HCT116 (cell line): ENCODE measurements around the gene SNX15.

Experiments used
- CEBPB ChIP-seq: IDR thresholded peaks from 2 replicates; pipeline ENCODE4 v1.6.1; 2012; ENCODE audit warnings: low read depth
- CTCF ChIP-seq, 3 experiments: fragments of 200-600 bp in 1 of 3; sonication (generic) in 1 of 3; IDR thresholded peaks in 2 of 3; conservative IDR thresholded peaks in 1 of 3; 2 replicates each; pipeline ENCODE4 v1.5.1; 2012 to 2017; ENCODE audit warnings: low read depth in 2 of 3, low read length in 2 of 3, antibody characterized with exemption in 1 of 3, borderline replicate concordance in 1 of 3, control low read depth in 1 of 3, mild to moderate bottlenecking in 1 of 3, mixed read lengths in 1 of 3, mixed run types in 1 of 3, moderate library complexity in 1 of 3; ENCODE audit not compliant: insufficient read depth in 1 of 3
- EZH2 ChIP-seq: fragments of 200-600 bp; sonication (generic); IDR thresholded peaks from 2 replicates; pipeline ENCODE4 v1.6.1; 2017; ENCODE audit warnings: antibody characterized with exemption, mixed run types
- EZH2phosphoT487 ChIP-seq: fragments of 200-600 bp; IDR thresholded peaks from 2 replicates; pipeline ENCODE4 v1.6.1; 2018; ENCODE audit warnings: antibody characterized with exemption, borderline replicate concordance
- JUND ChIP-seq: IDR thresholded peaks from 2 replicates; pipeline ENCODE4 v1.6.1; 2012
- POLR2A ChIP-seq: IDR thresholded peaks from 2 replicates; pipeline ENCODE4 v1.7.0; 2011; ENCODE audit warnings: borderline replicate concordance; ENCODE audit not compliant: insufficient read depth, insufficient read length; ENCODE audit errors: extremely low read depth
- POLR2AphosphoS5 ChIP-seq: IDR thresholded peaks from 2 replicates; pipeline ENCODE4 v1.6.1; 2011; ENCODE audit warnings: mild to moderate bottlenecking, low read depth, low read length, moderate library complexity
- SP1 ChIP-seq: IDR thresholded peaks from 2 replicates; pipeline ENCODE4 v1.6.1; 2012; ENCODE audit warnings: low read depth
- SRF ChIP-seq: IDR thresholded peaks from 2 replicates; pipeline ENCODE4 v1.6.1; 2012; ENCODE audit warnings: low read depth
- YY1 ChIP-seq: IDR thresholded peaks from 2 replicates; pipeline ENCODE4 v1.6.1; 2011; ENCODE audit warnings: low read length, low read depth, moderate library complexity, mild to moderate bottlenecking; ENCODE audit not compliant: insufficient replicate concordance; ENCODE audit errors: extremely low read depth
- ZNF274 ChIP-seq: fragments of 200-500 bp; sonication (Bioruptor generic); IDR thresholded peaks from 2 replicates; pipeline ENCODE4 v1.6.1; 2014; ENCODE audit warnings: mild to moderate bottlenecking, low read depth, low read length, inconsistent platforms
- TF ChIP-seq, protein P1 (sequence below): IDR thresholded peaks from 2 replicates; pipeline ENCODE4 v1.6.1; 2012
- TF ChIP-seq, protein P2 (sequence below): IDR thresholded peaks from 2 replicates; pipeline ENCODE4 v1.6.1; 2012; ENCODE audit warnings: low read depth

DNA sequence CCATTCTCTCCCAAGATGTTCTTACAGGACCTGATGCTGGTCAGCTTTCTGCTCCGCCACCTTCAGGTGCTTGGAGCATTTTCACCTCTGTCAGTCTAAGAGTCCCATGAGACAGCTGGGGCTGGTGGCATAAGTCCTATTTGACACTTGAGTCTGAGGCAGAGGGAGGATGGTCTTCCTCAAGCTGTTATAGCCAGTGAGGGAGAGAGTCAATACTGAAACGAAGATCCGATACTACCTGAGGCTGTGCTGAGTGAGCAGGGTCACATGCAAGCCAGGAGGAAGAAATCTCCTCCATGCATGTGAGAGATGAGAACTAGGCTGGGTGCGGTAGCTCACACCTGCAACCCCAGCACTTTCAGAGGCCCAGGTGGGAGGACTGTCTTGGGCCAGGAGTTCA is 62.4 kb downstream of the SNX15 start:
- TF ChIP-seq CTCF (IDR thresholded peaks at IDR 0.05 in 2 of 3, conservative IDR thresholded peaks at IDR 0.05 in 1 of 3; ENCODE audit: borderline replicate concordance in 1 of 3, insufficient read depth in 1 of 3, low read depth in 2 of 3, low read length in 2 of 3) (no peak; a peak in 1 of 6 replicates), SRF (no peak), EZH2 (no peak), CEBPB (no peak), YY1 (no peak), SP1 (no peak), POLR2AphosphoS5 (no peak), ZNF274 (no peak), JUND (no peak), EZH2phosphoT487 (no peak), POLR2A (no peak)
- TF ChIP-seq, protein P1, sequence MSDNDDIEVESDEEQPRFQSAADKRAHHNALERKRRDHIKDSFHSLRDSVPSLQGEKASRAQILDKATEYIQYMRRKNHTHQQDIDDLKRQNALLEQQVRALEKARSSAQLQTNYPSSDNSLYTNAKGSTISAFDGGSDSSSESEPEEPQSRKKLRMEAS, result no peak
- TF ChIP-seq, protein P2, sequence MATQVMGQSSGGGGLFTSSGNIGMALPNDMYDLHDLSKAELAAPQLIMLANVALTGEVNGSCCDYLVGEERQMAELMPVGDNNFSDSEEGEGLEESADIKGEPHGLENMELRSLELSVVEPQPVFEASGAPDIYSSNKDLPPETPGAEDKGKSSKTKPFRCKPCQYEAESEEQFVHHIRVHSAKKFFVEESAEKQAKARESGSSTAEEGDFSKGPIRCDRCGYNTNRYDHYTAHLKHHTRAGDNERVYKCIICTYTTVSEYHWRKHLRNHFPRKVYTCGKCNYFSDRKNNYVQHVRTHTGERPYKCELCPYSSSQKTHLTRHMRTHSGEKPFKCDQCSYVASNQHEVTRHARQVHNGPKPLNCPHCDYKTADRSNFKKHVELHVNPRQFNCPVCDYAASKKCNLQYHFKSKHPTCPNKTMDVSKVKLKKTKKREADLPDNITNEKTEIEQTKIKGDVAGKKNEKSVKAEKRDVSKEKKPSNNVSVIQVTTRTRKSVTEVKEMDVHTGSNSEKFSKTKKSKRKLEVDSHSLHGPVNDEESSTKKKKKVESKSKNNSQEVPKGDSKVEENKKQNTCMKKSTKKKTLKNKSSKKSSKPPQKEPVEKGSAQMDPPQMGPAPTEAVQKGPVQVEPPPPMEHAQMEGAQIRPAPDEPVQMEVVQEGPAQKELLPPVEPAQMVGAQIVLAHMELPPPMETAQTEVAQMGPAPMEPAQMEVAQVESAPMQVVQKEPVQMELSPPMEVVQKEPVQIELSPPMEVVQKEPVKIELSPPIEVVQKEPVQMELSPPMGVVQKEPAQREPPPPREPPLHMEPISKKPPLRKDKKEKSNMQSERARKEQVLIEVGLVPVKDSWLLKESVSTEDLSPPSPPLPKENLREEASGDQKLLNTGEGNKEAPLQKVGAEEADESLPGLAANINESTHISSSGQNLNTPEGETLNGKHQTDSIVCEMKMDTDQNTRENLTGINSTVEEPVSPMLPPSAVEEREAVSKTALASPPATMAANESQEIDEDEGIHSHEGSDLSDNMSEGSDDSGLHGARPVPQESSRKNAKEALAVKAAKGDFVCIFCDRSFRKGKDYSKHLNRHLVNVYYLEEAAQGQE, result no peak
